Erythroblast (primary cell): Measurements from ENCODE around the gene CALML5.
A peak's percentile ranks its signal among the peaks of the same experiment; 100 is the strongest.

Experiments used
- DNase-seq, 2 experiments: peaks; one replicate each; lab custom pipeline; 2025; lab: John Stamatoyannopoulos, UW
- GATA1 ChIP-seq: IDR thresholded peaks from 2 replicates; pipeline ENCODE4 v1.6.1; 2011; ENCODE audit warnings: low read depth, mild to moderate bottlenecking, control low read depth, low read length, moderate library complexity
- POLR2A ChIP-seq: IDR thresholded peaks from 2 replicates; pipeline ENCODE4 v1.6.1; 2011; ENCODE audit warnings: mild to moderate bottlenecking, low read length

CALML5 gene

GRCh38 chr10:5538892-5539651 lies 39.7 kb upstream of the CALML5 start:
- TF ChIP-seq GATA1 (no peak), POLR2A (no peak)
- peak in 1 of 2 experiments; percentile 36 for DNase-seq

GRCh38 chr10:5538446-5538845 lies 39.1 kb upstream of the CALML5 start:
- TF ChIP-seq POLR2A (no peak), GATA1 (no peak)
- DNase-seq: no peak

- TF ChIP-seq POLR2A (no peak), GATA1 (no peak)
- DNase-seq: no peak
Observed at GRCh38 chr10:5537684-5538083, 38.3 kb upstream of the CALML5 start.

GRCh38 chr10:5536486-5537081 lies 37.2 kb upstream of the CALML5 start:
- no peak for TF ChIP-seq POLR2A
- TF ChIP-seq GATA1: no peak
- DNase-seq: no peak

GRCh38 chr10:5534880-5535856 lies 35.8 kb upstream of the CALML5 start:
- no peak for TF ChIP-seq POLR2A
- TF ChIP-seq GATA1: no peak
- no peak for DNase-seq

GRCh38 chr10:5534051-5534821 lies 34.9 kb upstream of the CALML5 start:
- TF ChIP-seq GATA1 (no peak), POLR2A (no peak)
- no peak for DNase-seq

GRCh38 chr10:5533098-5533731 lies 33.8 kb upstream of the CALML5 start:
- no peak for DNase-seq
- TF ChIP-seq POLR2A (no peak), GATA1 (no peak)

- DNase-seq: no peak
- TF ChIP-seq POLR2A (no peak), GATA1 (no peak)
Observed at GRCh38 chr10:5532618-5533097, 33.3 kb upstream of the CALML5 start.

GRCh38 chr10:5532307-5532605 lies 32.9 kb upstream of the CALML5 start:
- TF ChIP-seq POLR2A: no peak
- no peak for TF ChIP-seq GATA1
- no peak for DNase-seq

GRCh38 chr10:5531558-5532306 lies 32.4 kb upstream of the CALML5 start:
- TF ChIP-seq POLR2A (no peak), GATA1 (no peak)

GRCh38 chr10:5530846-5531557 lies 31.6 kb upstream of the CALML5 start:
- no peak for TF ChIP-seq POLR2A
- no peak for TF ChIP-seq GATA1
- no peak for DNase-seq

More at GRCh38 chr10:5531558-5532306, 32.4 kb upstream of the CALML5 start:
- peak; percentile 20 to 44 for DNase-seq
